HepG2 (cell line): ENCODE data around the gene IFRD1. TPM values are rescaled to one million over a fixed set of nuclear protein-coding genes. Genes with fewer than 3 reads are reported as not detected.

Experiments used
- ATAC-seq: fragments of 200-7000 bp; cut with Tn5 transposase; 3 replicates; pipeline ENCODE4 v1.9.1; 2020; ENCODE audit warnings: mild to moderate bottlenecking, moderate library complexity
- BruUV-seq: library from RNA; stranded (reverse); fragments of 400-500 nt; replicated peaks from 2 replicates; lab custom pipeline; 2021; lab: Mats Ljungman, UMichigan
- CTCF ChIA-PET: fragments of 300-600 bp; formaldehyde crosslinking; extraction: SDS; loops from one replicate; lab custom pipeline; 2021; ENCODE audit warnings: low total read pairs, inconsistent platforms, low intra/inter-chr PET ratio; lab: Yijun Ruan, JAX
- POLR2A ChIA-PET: fragments of 350-600 bp; sonication (Branson Sonifier 250); formaldehyde crosslinking; loops from one replicate; lab custom pipeline; 2020; ENCODE audit warnings: antibody characterized with exemption, inconsistent platforms; lab: Yijun Ruan, JAX
- DNase-seq: peaks from one replicate; pipeline ENCODE4 v3.0.0-alpha.2; 2015; ENCODE audit warnings: low spot score
- FAIRE-seq: peaks from 3 replicates; lab custom pipeline; 2011; peaks lifted over from hg19 to GRCh38; lab: Jason Lieb, UNC
- H2AFZ ChIP-seq: one replicate; pipeline ENCODE4 v1.6.1; 2011; ENCODE audit warnings: low read length, inconsistent platforms
- H3K27ac ChIP-seq: fragments of 300-600 bp; 3 replicates; pipeline ENCODE4 v1.8.0; 2011; ENCODE audit warnings: mixed run types, mild to moderate bottlenecking, mixed read lengths, low read length, inconsistent platforms; ENCODE audit not compliant: insufficient read depth; ENCODE audit errors: extremely low read length
- H3K27me3 ChIP-seq, 2 experiments: fragments of 200-600 bp in 1 of 2; 2 replicates in 1 of 2; 3 replicates in 1 of 2; pipeline versions ENCODE4 v1.6.0 to v1.8.0; 2011; ENCODE audit warnings: low read length in 2 of 2, mild to moderate bottlenecking in 2 of 2, moderate library complexity in 2 of 2, inconsistent platforms in 1 of 2; ENCODE audit not compliant: insufficient read depth in 2 of 2, control insufficient read depth in 1 of 2
- H3K36me3 ChIP-seq, 2 experiments: fragments of 200-600 bp in 1 of 2; replicated peaks in 1 of 2; 2 replicates in 1 of 2; 3 replicates in 1 of 2; pipeline versions ENCODE4 v1.5.1 to v1.8.0; 2011; ENCODE audit warnings: low read length in 2 of 2, inconsistent platforms in 1 of 2; ENCODE audit not compliant: insufficient read depth in 2 of 2, control insufficient read depth in 1 of 2
- H3K4me1 ChIP-seq: 2 replicates; pipeline ENCODE4 v1.5.1; 2012; ENCODE audit warnings: low read length, inconsistent platforms; ENCODE audit not compliant: insufficient read depth
- H3K4me2 ChIP-seq: 2 replicates; pipeline ENCODE4 v1.6.0; 2011; ENCODE audit warnings: low read depth, low read length, inconsistent platforms
- H3K4me3 ChIP-seq, 3 experiments: fragments of 200-600 bp in 1 of 3; sonication (generic), shearing (Covaris generic) in 1 of 3; replicated peaks in 1 of 3; 2 replicates each; pipeline ENCODE4 v1.5.1; 2011 to 2016; ENCODE audit warnings: low read length in 3 of 3, inconsistent platforms in 2 of 3, low read depth in 2 of 3, mild to moderate bottlenecking in 2 of 3, control low read depth in 1 of 3, mixed read lengths in 1 of 3; ENCODE audit not compliant: insufficient read depth in 1 of 3
- H3K79me2 ChIP-seq: one replicate; pipeline ENCODE4 v1.6.1; 2011; ENCODE audit warnings: low read length, inconsistent platforms; ENCODE audit not compliant: insufficient read depth
- H3K9ac ChIP-seq: 2 replicates; pipeline ENCODE4 v1.6.0; 2011; ENCODE audit warnings: mild to moderate bottlenecking, low read depth, low read length, inconsistent platforms; ENCODE audit not compliant: insufficient read depth
- H3K9me3 ChIP-seq: 2 replicates; pipeline ENCODE4 v1.5.1; 2012; ENCODE audit warnings: mild to moderate bottlenecking, low read length
- H4K20me1 ChIP-seq: 2 replicates; pipeline ENCODE4 v1.6.0; 2011; ENCODE audit warnings: inconsistent platforms, mild to moderate bottlenecking, low read length, moderate library complexity; ENCODE audit not compliant: insufficient read depth
- ELF1 ChIP-seq: sonication (generic); formaldehyde crosslinking; IDR thresholded peaks from 2 replicates; pipeline ENCODE4 v1.4.0; 2020; ENCODE audit warnings: missing genetic modification reagents
- HNRNPUL1 ChIP-seq: fragments of 200-400 bp; formaldehyde crosslinking; IDR thresholded peaks from 2 replicates; pipeline ENCODE4 v1.6.1; 2017; ENCODE audit warnings: low read depth, mild to moderate bottlenecking, low read length, moderate library complexity
- TFAP4 ChIP-seq: sonication (generic); IDR thresholded peaks from 2 replicates; pipeline ENCODE4 v1.6.1; 2016; ENCODE audit warnings: low read depth, borderline replicate concordance
- ZFP36L2 ChIP-seq: sonication (generic); formaldehyde crosslinking; IDR thresholded peaks from 2 replicates; pipeline ENCODE4 v1.4.0; 2020; ENCODE audit warnings: missing genetic modification reagents
- ZNF432 ChIP-seq: sonication (generic); formaldehyde crosslinking; IDR thresholded peaks from 2 replicates; pipeline ENCODE4 v1.5.0; 2020; ENCODE audit warnings: missing genetic modification reagents, mild to moderate bottlenecking, borderline replicate concordance
- ZNF558 ChIP-seq: sonication (generic); formaldehyde crosslinking; IDR thresholded peaks from 2 replicates; pipeline ENCODE4 v1.9.0; 2022; ENCODE audit warnings: mild to moderate bottlenecking, missing genetic modification reagents, borderline replicate concordance
- ZNF773 ChIP-seq: sonication (generic); formaldehyde crosslinking; IDR thresholded peaks from 2 replicates; pipeline ENCODE4 v1.4.0; 2020; ENCODE audit warnings: missing genetic modification reagents, borderline replicate concordance
- ZNF841 ChIP-seq: sonication (generic); formaldehyde crosslinking; IDR thresholded peaks from 2 replicates; pipeline ENCODE4 v1.8.1; 2023; ENCODE audit warnings: missing genetic modification reagents, borderline replicate concordance
- WGBS: methylation state at CpG from one replicate; pipeline ENCODE4 v1.1.6; 2017; ENCODE audit warnings: low lambda C conversion rate; 5-methylcytosine and 5-hydroxymethylcytosine counted together
- in situ Hi-C: cut with HindIII; loops from 2 replicates; pipeline ENCODE4 v1.10.0; 2017; ENCODE audit warnings: low pct_unique_long_range_greater_than_20kb; ENCODE audit not compliant: extremely low pct_ligation_motif_present
- intact Hi-C: fragments of 100-400 bp; cut with micrococcal nuclease; formaldehyde crosslinking; loops from one replicate; pipeline ENCODE4 v1.10.0; 2022; ENCODE audit not compliant: unreplicated experiment
- polyA plus RNA-seq, 8 experiments: library from polyadenylated mRNA; depleted of rRNA in 3 of 8; stranded (reverse) in 7 of 8; unstranded in 1 of 8; fragments of >200 nt; fragmentation: Illumina TruSeq in 4 of 8; extraction: Trizol in 4 of 8; gene quantifications; 2 replicates each; pipeline versions ENCODE4 v1.2.1 to v1.2.3, GENCODE V29; 2011 to 2016; ENCODE audit warnings: low read depth in 4 of 8, missing spikeins in 1 of 8, mixed read lengths in 1 of 8; ENCODE audit not compliant: insufficient read depth in 1 of 8
- total RNA-seq, 5 experiments: library from RNA; depleted of rRNA; stranded (reverse); fragments of >200 nt; fragmentation: Illumina TruSeq; extraction: Trizol; gene quantifications; 2 replicates each; pipeline ENCODE4 v1.2.3, GENCODE V29; 2016; ENCODE audit warnings: low read depth in 1 of 5
- TF ChIP-seq, protein P1 (sequence below): sonication (generic); formaldehyde crosslinking; conservative IDR thresholded peaks from 2 replicates; pipeline ENCODE4 v1.4.0; 2020; ENCODE audit warnings: mild to moderate bottlenecking, missing genetic modification reagents, moderate library complexity
- TF ChIP-seq, protein P2 (sequence below): fragments of 450-650 bp; IDR thresholded peaks from 2 replicates; pipeline ENCODE4 v1.6.1; 2017; ENCODE audit warnings: mild to moderate bottlenecking

IFRD1 gene
- total and polyA plus RNA-seq, 2 of the 13 experiments (the other 11 are each of a cell fraction or from before 2014, with no cell fraction given), result 50.9 to 55.5 TPM

DNA sequence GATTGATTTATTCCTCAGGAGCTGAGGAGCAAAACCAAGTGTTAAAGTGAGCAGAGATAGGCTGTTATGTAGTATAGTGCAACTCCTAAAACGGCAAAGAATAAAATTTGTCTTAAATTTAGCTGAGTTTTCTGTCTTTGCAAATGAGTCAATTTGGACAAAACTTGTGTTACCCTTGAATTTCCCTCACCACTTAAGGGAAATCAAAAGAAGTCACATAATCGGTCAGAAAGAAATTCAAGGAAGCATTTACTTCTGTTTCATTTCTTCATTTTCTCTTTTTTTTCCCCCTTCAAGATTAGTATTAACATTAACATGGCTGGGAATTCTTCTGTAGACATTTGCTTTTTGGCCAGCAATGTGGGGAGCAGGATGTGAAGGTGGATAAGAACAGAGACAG lies 44.4 kb downstream of the IFRD1 start:
- WGBS, result 55% methylated on average over 2 of the region's 2 CpGs
- intact Hi-C loops, result loop anchor here (5.0 to 10.0 kb wide), 2 partner anchors 77 to 640 kb away; no protein-coding TSS in a partner anchor
- H3K4me3 ChIP-seq, result no peak overlapping the region
- peaks cover 10% of the 10 kb centered on the region; the same call in 1 of the 2 replicates for H3K4me1 ChIP-seq
- no peaks in the 10 kb centered on the region for H4K20me1 ChIP-seq
- H3K36me3 ChIP-seq, result no peaks in the 10 kb centered on the region
- in situ Hi-C loops, result loop anchor here (10.0 kb wide), 1 partner anchor 750 kb away; no protein-coding TSS in a partner anchor
- ATAC-seq (no peak), DNase-seq (no peak), FAIRE-seq (no peak)
- H3K9ac ChIP-seq, result no peak overlapping the region
- no peaks in the 10 kb centered on the region for H3K9me3 ChIP-seq
- H3K27ac ChIP-seq, result no peak overlapping the region
- H3K79me2 ChIP-seq, result no peaks in the 10 kb centered on the region
- BruUV-seq, result no TSS peak
- H2AFZ ChIP-seq, result no peak overlapping the region
- ChIA-PET POLR2A (no interaction called here), CTCF (no interaction called here)
- TF ChIP-seq, protein P1, sequence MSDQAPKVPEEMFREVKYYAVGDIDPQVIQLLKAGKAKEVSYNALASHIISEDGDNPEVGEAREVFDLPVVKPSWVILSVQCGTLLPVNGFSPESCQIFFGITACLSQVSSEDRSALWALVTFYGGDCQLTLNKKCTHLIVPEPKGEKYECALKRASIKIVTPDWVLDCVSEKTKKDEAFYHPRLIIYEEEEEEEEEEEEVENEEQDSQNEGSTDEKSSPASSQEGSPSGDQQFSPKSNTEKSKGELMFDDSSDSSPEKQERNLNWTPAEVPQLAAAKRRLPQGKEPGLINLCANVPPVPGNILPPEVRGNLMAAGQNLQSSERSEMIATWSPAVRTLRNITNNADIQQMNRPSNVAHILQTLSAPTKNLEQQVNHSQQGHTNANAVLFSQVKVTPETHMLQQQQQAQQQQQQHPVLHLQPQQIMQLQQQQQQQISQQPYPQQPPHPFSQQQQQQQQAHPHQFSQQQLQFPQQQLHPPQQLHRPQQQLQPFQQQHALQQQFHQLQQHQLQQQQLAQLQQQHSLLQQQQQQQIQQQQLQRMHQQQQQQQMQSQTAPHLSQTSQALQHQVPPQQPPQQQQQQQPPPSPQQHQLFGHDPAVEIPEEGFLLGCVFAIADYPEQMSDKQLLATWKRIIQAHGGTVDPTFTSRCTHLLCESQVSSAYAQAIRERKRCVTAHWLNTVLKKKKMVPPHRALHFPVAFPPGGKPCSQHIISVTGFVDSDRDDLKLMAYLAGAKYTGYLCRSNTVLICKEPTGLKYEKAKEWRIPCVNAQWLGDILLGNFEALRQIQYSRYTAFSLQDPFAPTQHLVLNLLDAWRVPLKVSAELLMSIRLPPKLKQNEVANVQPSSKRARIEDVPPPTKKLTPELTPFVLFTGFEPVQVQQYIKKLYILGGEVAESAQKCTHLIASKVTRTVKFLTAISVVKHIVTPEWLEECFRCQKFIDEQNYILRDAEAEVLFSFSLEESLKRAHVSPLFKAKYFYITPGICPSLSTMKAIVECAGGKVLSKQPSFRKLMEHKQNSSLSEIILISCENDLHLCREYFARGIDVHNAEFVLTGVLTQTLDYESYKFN, result no peak
- TF ChIP-seq ELF1 (no peak), HNRNPUL1 (no peak), ZNF841 (CRISPR knock-in tag) (no peak), ZNF432 (CRISPR knock-in tag) (no peak), ZNF558 (CRISPR knock-in tag) (no peak), TFAP4 (no peak), ZFP36L2 (no peak), ZNF773 (CRISPR knock-in tag) (no peak)
- TF ChIP-seq, protein P2, sequence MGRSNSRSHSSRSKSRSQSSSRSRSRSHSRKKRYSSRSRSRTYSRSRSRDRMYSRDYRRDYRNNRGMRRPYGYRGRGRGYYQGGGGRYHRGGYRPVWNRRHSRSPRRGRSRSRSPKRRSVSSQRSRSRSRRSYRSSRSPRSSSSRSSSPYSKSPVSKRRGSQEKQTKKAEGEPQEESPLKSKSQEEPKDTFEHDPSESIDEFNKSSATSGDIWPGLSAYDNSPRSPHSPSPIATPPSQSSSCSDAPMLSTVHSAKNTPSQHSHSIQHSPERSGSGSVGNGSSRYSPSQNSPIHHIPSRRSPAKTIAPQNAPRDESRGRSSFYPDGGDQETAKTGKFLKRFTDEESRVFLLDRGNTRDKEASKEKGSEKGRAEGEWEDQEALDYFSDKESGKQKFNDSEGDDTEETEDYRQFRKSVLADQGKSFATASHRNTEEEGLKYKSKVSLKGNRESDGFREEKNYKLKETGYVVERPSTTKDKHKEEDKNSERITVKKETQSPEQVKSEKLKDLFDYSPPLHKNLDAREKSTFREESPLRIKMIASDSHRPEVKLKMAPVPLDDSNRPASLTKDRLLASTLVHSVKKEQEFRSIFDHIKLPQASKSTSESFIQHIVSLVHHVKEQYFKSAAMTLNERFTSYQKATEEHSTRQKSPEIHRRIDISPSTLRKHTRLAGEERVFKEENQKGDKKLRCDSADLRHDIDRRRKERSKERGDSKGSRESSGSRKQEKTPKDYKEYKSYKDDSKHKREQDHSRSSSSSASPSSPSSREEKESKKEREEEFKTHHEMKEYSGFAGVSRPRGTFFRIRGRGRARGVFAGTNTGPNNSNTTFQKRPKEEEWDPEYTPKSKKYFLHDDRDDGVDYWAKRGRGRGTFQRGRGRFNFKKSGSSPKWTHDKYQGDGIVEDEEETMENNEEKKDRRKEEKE, result no peak
- no peak overlapping the region for H3K4me2 ChIP-seq
- no peaks in the 10 kb centered on the region; a peak in 1 of 5 replicates for H3K27me3 ChIP-seq
